Mesenchymal stem cell (in vitro differentiated cells and primary cell): ENCODE measurements around the gene NDUFB6.

Source experiments
- DNase-seq: peaks from one replicate; pipeline ENCODE4 v3.0.0-alpha.2; 2013
- H2AFZ ChIP-seq: one replicate; pipeline ENCODE4 v1.6.1; 2013; ENCODE audit warnings: low read depth, mild to moderate bottlenecking, control low read depth, inconsistent platforms, low read length, moderate library complexity
- H2AK5ac ChIP-seq: 2 replicates; pipeline ENCODE4 v1.6.1; 2013; ENCODE audit warnings: low read length, moderate library complexity, mild to moderate bottlenecking, inconsistent platforms; ENCODE audit not compliant: severe bottlenecking
- H2BK120ac ChIP-seq: one replicate; pipeline ENCODE4 v1.6.1; 2013; ENCODE audit warnings: low read depth, mild to moderate bottlenecking, inconsistent platforms, low read length, moderate library complexity
- H2BK12ac ChIP-seq, 2 experiments: one replicate each; pipeline ENCODE4 v1.6.1; 2013; ENCODE audit warnings: inconsistent platforms in 2 of 2, low read length in 2 of 2, mild to moderate bottlenecking in 2 of 2, moderate library complexity in 2 of 2, control low read depth in 1 of 2
- H2BK15ac ChIP-seq: one replicate; pipeline ENCODE4 v1.6.1; 2013; ENCODE audit warnings: mild to moderate bottlenecking, low read depth, inconsistent platforms; ENCODE audit not compliant: poor library complexity, severe bottlenecking
- H2BK5ac ChIP-seq: 2 replicates; pipeline ENCODE4 v1.6.1; 2013; ENCODE audit warnings: low read depth, mild to moderate bottlenecking, low read length, control low read depth, inconsistent platforms; ENCODE audit not compliant: poor library complexity, severe bottlenecking
- H3K14ac ChIP-seq, 2 experiments: one replicate each; pipeline ENCODE4 v1.6.1; 2013; ENCODE audit warnings: inconsistent platforms in 2 of 2, low read length in 2 of 2, control low read depth in 1 of 2, mild to moderate bottlenecking in 1 of 2, moderate library complexity in 1 of 2
- H3K18ac ChIP-seq, 2 experiments: one replicate each; pipeline ENCODE4 v1.6.1; 2013; ENCODE audit warnings: inconsistent platforms in 2 of 2, low read length in 2 of 2, control low read depth in 1 of 2, low read depth in 1 of 2, mild to moderate bottlenecking in 1 of 2
- H3K23ac ChIP-seq, 2 experiments: one replicate each; pipeline ENCODE4 v1.6.1; 2013; ENCODE audit warnings: inconsistent platforms in 2 of 2, low read length in 2 of 2, mild to moderate bottlenecking in 2 of 2, moderate library complexity in 2 of 2, control low read depth in 1 of 2
- H3K27ac ChIP-seq: 2 replicates; pipeline ENCODE4 v1.5.1; 2013; ENCODE audit warnings: mild to moderate bottlenecking, moderate library complexity, low read length, control low read depth, inconsistent platforms; ENCODE audit not compliant: poor library complexity, severe bottlenecking
- H3K27me3 ChIP-seq, 2 experiments: 2 replicates each; pipeline versions ENCODE4 v1.6.1 to v1.7.0; 2013; ENCODE audit warnings: low read length in 2 of 2, mild to moderate bottlenecking in 2 of 2, moderate library complexity in 2 of 2, control low read depth in 1 of 2, inconsistent platforms in 1 of 2; ENCODE audit not compliant: control insufficient read depth in 1 of 2, insufficient read depth in 1 of 2
- H3K36me3 ChIP-seq, 2 experiments: 2 replicates each; pipeline versions ENCODE4 v1.6.1 to v1.7.0; 2013; ENCODE audit warnings: low read length in 2 of 2, control low read depth in 1 of 2, inconsistent platforms in 1 of 2, low read depth in 1 of 2, mild to moderate bottlenecking in 1 of 2; ENCODE audit not compliant: insufficient read depth in 2 of 2, control insufficient read depth in 1 of 2
- H3K4ac ChIP-seq, 2 experiments: one replicate each; pipeline ENCODE4 v1.6.1; 2013; ENCODE audit warnings: inconsistent platforms in 2 of 2, low read length in 2 of 2, mild to moderate bottlenecking in 2 of 2, moderate library complexity in 2 of 2, control low read depth in 1 of 2, low read depth in 1 of 2
- H3K4me1 ChIP-seq: 2 replicates; pipeline ENCODE4 v1.6.1; 2013; ENCODE audit warnings: low read depth, low read length, control low read depth; ENCODE audit not compliant: control insufficient read depth, insufficient read depth
- H3K4me2 ChIP-seq: 2 replicates; pipeline ENCODE4 v1.6.1; 2013; ENCODE audit warnings: low read length, mild to moderate bottlenecking, inconsistent platforms; ENCODE audit not compliant: poor library complexity, severe bottlenecking
- H3K4me3 ChIP-seq, 2 experiments: 2 replicates each; pipeline versions ENCODE4 v1.5.1 to v1.7.0; 2013; ENCODE audit warnings: low read length in 2 of 2, mild to moderate bottlenecking in 2 of 2, control low read depth in 1 of 2, low read depth in 1 of 2; ENCODE audit not compliant: insufficient read depth in 1 of 2
- H3K79me1 ChIP-seq: replicated peaks from 2 replicates; pipeline ENCODE4 v1.6.1; 2013; ENCODE audit warnings: mild to moderate bottlenecking, control low read depth, low read length, inconsistent platforms; ENCODE audit not compliant: poor library complexity, severe bottlenecking
- H3K9ac ChIP-seq: 2 replicates; pipeline ENCODE4 v1.7.0; 2013; ENCODE audit warnings: mild to moderate bottlenecking, low read length, moderate library complexity
- H3K9me3 ChIP-seq: 2 replicates; pipeline ENCODE4 v1.7.0; 2013; ENCODE audit warnings: mild to moderate bottlenecking, low read length; ENCODE audit not compliant: control insufficient read depth
- H4K8ac ChIP-seq: one replicate; pipeline ENCODE4 v1.6.1; 2013; ENCODE audit warnings: inconsistent platforms, mild to moderate bottlenecking, low read length, moderate library complexity
- H4K91ac ChIP-seq: one replicate; pipeline ENCODE4 v1.6.1; 2013; ENCODE audit warnings: mild to moderate bottlenecking, low read length, inconsistent platforms
- WGBS: methylation state at CpG from one replicate; pipeline ENCODE4 v1.1.7; 2013; ENCODE audit warnings: mixed read lengths; 5-methylcytosine and 5-hydroxymethylcytosine counted together

The NDUFB6 gene

GRCh38 chr9:32570262-32570661 lies 2.7 kb downstream of the NDUFB6 start:
- Histone ChIP-seq H3K27me3 (no peaks in the 10 kb centered on the region), H4K8ac (peak overlapping the region; percentile 1)
- 97% methylated on average over 4 of the region's 4 CpGs for WGBS

GRCh38 chr9:32566770-32567169 lies 6.2 kb downstream of the NDUFB6 start:
- H2BK5ac ChIP-seq: no peak overlapping the region

More at GRCh38 chr9:32570262-32570661, 2.7 kb downstream of the NDUFB6 start:
- no peak overlapping the region for H2BK5ac ChIP-seq
- no peak overlapping the region for H3K4me3 ChIP-seq
- no peak overlapping the region for H2BK15ac ChIP-seq
- peak overlapping the region; percentile 97 for H3K9ac ChIP-seq
- H3K4ac ChIP-seq: no peak overlapping the region
- no peak overlapping the region for H2BK120ac ChIP-seq
- no peak overlapping the region for H2BK12ac ChIP-seq
- no peak overlapping the region for H2AK5ac ChIP-seq
- no peak overlapping the region for H2AFZ ChIP-seq
- no peak for DNase-seq
- H3K14ac ChIP-seq: no peak overlapping the region
- no peak overlapping the region for H3K23ac ChIP-seq
- no peak overlapping the region for H4K91ac ChIP-seq
- peaks cover 29% of the 10 kb centered on the region for H3K79me1 ChIP-seq
- peaks cover 1% of the 10 kb centered on the region for H3K4me1 ChIP-seq
- no peaks in the 10 kb centered on the region for H3K9me3 ChIP-seq
- H3K4me2 ChIP-seq: no peak overlapping the region
- no peak overlapping the region for H3K27ac ChIP-seq
- no peak overlapping the region for H3K18ac ChIP-seq
- peaks cover 25 to 35% of the 10 kb centered on the region in 2 experiments for H3K36me3 ChIP-seq

DNA sequence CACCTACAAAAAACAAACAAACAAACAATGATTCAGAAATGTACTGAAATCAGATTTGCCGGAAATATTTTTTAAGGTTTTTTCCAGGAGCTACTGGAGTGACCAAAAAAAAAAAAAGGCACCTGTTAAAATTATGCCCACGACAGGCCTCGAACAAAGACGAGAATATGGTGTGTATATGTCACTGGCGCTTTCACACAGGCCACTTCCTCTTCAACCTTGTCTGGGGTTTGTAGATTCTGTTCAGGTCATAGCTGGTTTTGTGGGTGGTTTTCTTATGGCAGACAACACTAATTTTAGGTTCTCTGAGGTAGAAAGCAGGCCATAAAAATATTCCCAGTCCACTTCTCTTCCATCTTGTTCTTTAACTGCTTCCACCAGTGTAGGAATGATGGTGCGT lies 7.0 kb downstream of the NDUFB6 start:
- Histone ChIP-seq H3K18ac (no peak overlapping the region), H2AFZ (no peak overlapping the region), H3K9me3 (no peaks in the 10 kb centered on the region), H4K8ac (no peak overlapping the region), H3K14ac (no peak overlapping the region), H3K23ac (no peak overlapping the region), H2BK120ac (no peak overlapping the region), H3K9ac (no peak overlapping the region), H3K4me1 (no peaks in the 10 kb centered on the region), H3K27ac (no peak overlapping the region), H3K79me1 (peaks cover 43% of the 10 kb centered on the region), H3K4ac (no peak overlapping the region), H3K4me2 (no peak overlapping the region), H2AK5ac (no peak overlapping the region), H2BK15ac (no peak overlapping the region), H2BK5ac (no peak overlapping the region), H4K91ac (no peak overlapping the region), H3K27me3 (no peaks in the 10 kb centered on the region), H2BK12ac (no peak overlapping the region), H3K4me3 (no peak overlapping the region), H3K36me3 (peaks cover 31 to 46% of the 10 kb centered on the region in 2 experiments)
- WGBS: 99% methylated on average over 6 of the region's 6 CpGs
- no peak for DNase-seq

More at GRCh38 chr9:32566770-32567169, 6.2 kb downstream of the NDUFB6 start:
- Histone ChIP-seq H3K36me3 (peaks cover 31 to 46% of the 10 kb centered on the region in 2 experiments), H3K4me2 (no peak overlapping the region), H3K14ac (no peak overlapping the region), H4K91ac (no peak overlapping the region), H3K79me1 (peaks cover 42% of the 10 kb centered on the region), H3K27me3 (no peaks in the 10 kb centered on the region), H3K4me1 (peaks cover 1% of the 10 kb centered on the region), H3K4me3 (no peak overlapping the region), H3K9ac (no peak overlapping the region), H3K4ac (no peak overlapping the region), H2AK5ac (no peak overlapping the region), H2AFZ (no peak overlapping the region), H3K23ac (no peak overlapping the region), H3K18ac (no peak overlapping the region), H4K8ac (no peak overlapping the region), H2BK120ac (no peak overlapping the region), H2BK12ac (no peak overlapping the region), H2BK15ac (no peak overlapping the region), H3K9me3 (no peaks in the 10 kb centered on the region), H3K27ac (no peak overlapping the region)
- no peak for DNase-seq
- WGBS: 96% methylated on average over 26 of the region's 26 CpGs

DNA sequence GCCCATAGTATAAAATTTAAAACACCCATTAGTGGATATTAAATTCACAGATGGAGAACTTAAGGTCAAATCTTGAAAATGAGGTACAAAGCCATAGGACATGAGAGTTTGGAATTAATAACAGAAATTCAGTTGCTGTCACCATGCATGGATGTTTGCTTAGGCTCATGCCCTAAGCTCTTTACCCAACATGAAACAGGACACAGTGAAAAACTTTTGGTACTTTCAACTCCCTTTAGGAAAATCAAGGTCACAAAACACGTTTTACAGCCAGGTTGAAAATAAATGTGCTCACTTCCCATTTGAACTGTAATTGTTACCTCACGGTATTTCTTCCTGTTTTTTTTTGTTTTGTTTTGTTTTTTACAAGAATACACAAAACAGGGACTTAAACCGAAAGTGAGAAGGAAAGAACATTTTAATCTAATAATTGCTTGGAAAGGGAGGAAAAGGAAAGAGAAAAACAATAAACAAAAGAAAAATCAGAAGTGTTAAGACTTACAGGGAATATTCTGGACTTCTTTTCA lies 14.5 kb downstream of the NDUFB6 start:
- no peak overlapping the region for H3K4ac ChIP-seq
- no peaks in the 10 kb centered on the region for H3K27me3 ChIP-seq
- H3K9ac ChIP-seq: no peak overlapping the region
- H3K79me1 ChIP-seq: peaks cover 28% of the 10 kb centered on the region
- H2AFZ ChIP-seq: no peak overlapping the region
- no peak overlapping the region for H3K18ac ChIP-seq
- no peak overlapping the region for H2BK15ac ChIP-seq
- H3K14ac ChIP-seq: no peak overlapping the region
- H2BK120ac ChIP-seq: no peak overlapping the region
- no peak overlapping the region for H4K91ac ChIP-seq
- H2BK12ac ChIP-seq: no peak overlapping the region
- peaks cover 0 to 14% of the 10 kb centered on the region in 2 experiments for H3K36me3 ChIP-seq
- no peak for DNase-seq
- H3K4me1 ChIP-seq: no peaks in the 10 kb centered on the region
- H2AK5ac ChIP-seq: no peak overlapping the region
- no peak overlapping the region for H4K8ac ChIP-seq
- H3K27ac ChIP-seq: no peak overlapping the region
- no peak overlapping the region for H3K4me2 ChIP-seq
- 100% methylated on average over 1 of the region's 3 CpGs for WGBS
- H3K9me3 ChIP-seq: no peaks in the 10 kb centered on the region
- no peak overlapping the region for H3K23ac ChIP-seq
- H3K4me3 ChIP-seq: no peak overlapping the region
- H2BK5ac ChIP-seq: no peak overlapping the region
